Prostate gland (tissue), 2 donors: Measurements from ENCODE around the gene CXCR2. TPM values are rescaled to one million over a fixed set of nuclear protein-coding genes. Genes with fewer than 3 reads are reported as not detected.

Experiments used
- DNase-seq: peaks from one replicate; pipeline ENCODE4 v3.0.0-alpha.2; 2019; ENCODE audit warnings: low spot score
- H3K27ac ChIP-seq, 2 donors: fragments of 200-600 bp; sonication (generic); 2 replicates each; pipeline ENCODE4 v1.5.1; 2017 to 2019
- H3K27me3 ChIP-seq: fragments of 200-600 bp; sonication (generic); replicated peaks from 2 replicates; pipeline ENCODE4 v1.5.1; 2019; ENCODE audit not compliant: insufficient read depth
- H3K36me3 ChIP-seq, 2 donors: fragments of 200-600 bp; sonication (generic); 1 replicate in 1 of 2; 2 replicates in 1 of 2; pipeline versions ENCODE4 v1.5.1 to v1.8.1; 2017 to 2019
- H3K4me1 ChIP-seq: fragments of 200-600 bp; sonication (generic); replicated peaks from 2 replicates; pipeline ENCODE4 v1.5.1; 2019
- H3K4me3 ChIP-seq, 2 donors: fragments of 200-600 bp; sonication (generic); 2 replicates each; pipeline ENCODE4 v1.5.1; 2017 to 2019
- H3K9me3 ChIP-seq: fragments of 200-600 bp; sonication (generic); 2 replicates; pipeline ENCODE4 v1.5.1; 2017
- POLR2A ChIP-seq: fragments of 450-650 bp; IDR thresholded peaks from one replicate; pipeline ENCODE4 v1.6.1; 2016; ENCODE audit warnings: antibody characterized with exemption, mild to moderate bottlenecking
- POLR2AphosphoS5 ChIP-seq: sonication (generic); formaldehyde crosslinking; IDR thresholded peaks from one replicate; pipeline ENCODE4 v1.6.1; 2017; ENCODE audit warnings: antibody characterized with exemption
- whole genome bisulfite sequencing: methylation state at CpG from one replicate; pipeline ENCODE4 v1.1.5; 2018; 5-methylcytosine and 5-hydroxymethylcytosine counted together
- intact Hi-C: fragments of 100-400 bp; cut with DNase I; formaldehyde crosslinking; loops from one replicate; pipeline ENCODE4 v1.14.2; 2022
- total RNA-seq, 2 donors: library from RNA; depleted of rRNA; stranded (reverse); fragments of >200 nt; gene quantifications; one replicate each; pipeline ENCODE4 v1.1.0, GENCODE V29; 2016
- TF ChIP-seq, protein P1 (sequence below), 4 experiments: fragments of 200-600 bp in 2 of 4; fragments of 450-650 bp in 2 of 4; sonication (generic) in 2 of 4; IDR thresholded peaks; 1 replicate in 3 of 4; 2 replicates in 1 of 4; pipeline ENCODE4 v1.5.1; 2016 to 2019; ENCODE audit warnings: antibody characterized with exemption in 4 of 4, mild to moderate bottlenecking in 2 of 4, moderate library complexity in 2 of 4

Gene CXCR2
- total RNA-seq, 2 donors from 2014 or later = 3.0 TPM; not detected in 1

DNA sequence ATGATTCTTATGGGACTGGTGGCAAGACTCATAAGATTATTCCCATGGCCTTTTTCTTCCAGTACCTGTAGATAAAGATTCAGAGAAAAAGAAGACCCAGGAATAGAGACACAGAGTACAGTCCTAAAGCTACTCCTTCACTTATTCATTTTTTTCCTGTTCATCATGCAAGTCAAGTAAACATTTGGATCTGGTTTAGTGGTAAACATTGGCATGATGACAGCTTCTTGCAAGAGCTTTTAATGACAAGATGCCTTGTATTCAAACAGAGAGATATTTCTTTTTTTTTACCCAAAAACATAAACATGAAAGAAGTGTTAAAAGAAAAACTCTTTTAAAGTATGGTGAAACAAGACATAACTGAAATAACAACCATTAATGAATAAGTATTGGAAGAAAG, 20.2 kb downstream of the CXCR2 start:
- Histone ChIP-seq H3K27me3 (no peaks in the 10 kb centered on the region), H3K4me1 (no peaks in the 10 kb centered on the region), H3K36me3 (no peaks in the 10 kb centered on the region), H3K27ac (no peak overlapping the region), H3K9me3 (no peaks in the 10 kb centered on the region), H3K4me3 (no peak overlapping the region)
- intact Hi-C loops = no loop called here
- TF ChIP-seq, protein P1, sequence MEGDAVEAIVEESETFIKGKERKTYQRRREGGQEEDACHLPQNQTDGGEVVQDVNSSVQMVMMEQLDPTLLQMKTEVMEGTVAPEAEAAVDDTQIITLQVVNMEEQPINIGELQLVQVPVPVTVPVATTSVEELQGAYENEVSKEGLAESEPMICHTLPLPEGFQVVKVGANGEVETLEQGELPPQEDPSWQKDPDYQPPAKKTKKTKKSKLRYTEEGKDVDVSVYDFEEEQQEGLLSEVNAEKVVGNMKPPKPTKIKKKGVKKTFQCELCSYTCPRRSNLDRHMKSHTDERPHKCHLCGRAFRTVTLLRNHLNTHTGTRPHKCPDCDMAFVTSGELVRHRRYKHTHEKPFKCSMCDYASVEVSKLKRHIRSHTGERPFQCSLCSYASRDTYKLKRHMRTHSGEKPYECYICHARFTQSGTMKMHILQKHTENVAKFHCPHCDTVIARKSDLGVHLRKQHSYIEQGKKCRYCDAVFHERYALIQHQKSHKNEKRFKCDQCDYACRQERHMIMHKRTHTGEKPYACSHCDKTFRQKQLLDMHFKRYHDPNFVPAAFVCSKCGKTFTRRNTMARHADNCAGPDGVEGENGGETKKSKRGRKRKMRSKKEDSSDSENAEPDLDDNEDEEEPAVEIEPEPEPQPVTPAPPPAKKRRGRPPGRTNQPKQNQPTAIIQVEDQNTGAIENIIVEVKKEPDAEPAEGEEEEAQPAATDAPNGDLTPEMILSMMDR (IDR thresholded peaks at IDR 0.05) = no peak
- TF ChIP-seq POLR2A (no peak), POLR2AphosphoS5 (no peak)
- no peak for DNase-seq

DNA sequence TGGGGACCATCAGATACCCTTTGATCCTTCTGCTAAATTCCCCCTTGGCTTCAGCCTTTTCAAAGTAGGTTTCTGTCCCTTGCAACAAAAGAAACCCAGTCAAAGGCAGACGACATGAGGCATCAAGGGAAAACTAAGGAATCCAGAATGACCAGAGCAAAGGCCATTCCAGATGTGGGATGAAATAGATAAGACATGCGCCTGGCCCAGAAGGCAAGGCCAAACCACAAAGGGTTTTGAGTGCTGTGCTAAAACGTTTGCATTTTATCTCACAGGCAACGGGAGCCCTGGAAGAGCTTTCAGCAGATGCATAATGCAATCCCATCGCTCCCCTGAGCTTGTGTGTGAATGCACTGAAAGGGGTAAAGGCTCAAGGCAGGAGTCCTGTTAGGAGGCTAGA, 23.3 kb downstream of the CXCR2 start:
- TF ChIP-seq, protein P1 (IDR thresholded peaks at IDR 0.05) = no peak
- TF ChIP-seq POLR2AphosphoS5 (no peak), POLR2A (no peak)
- Histone ChIP-seq H3K9me3 (no peaks in the 10 kb centered on the region), H3K4me1 (no peaks in the 10 kb centered on the region), H3K27ac (no peak overlapping the region), H3K36me3 (no peaks in the 10 kb centered on the region), H3K4me3 (no peak overlapping the region), H3K27me3 (no peaks in the 10 kb centered on the region)
- intact Hi-C loops = no loop called here
- DNase-seq = no peak
- 75% methylated on average over 5 of the region's 5 CpGs for WGBS

DNA sequence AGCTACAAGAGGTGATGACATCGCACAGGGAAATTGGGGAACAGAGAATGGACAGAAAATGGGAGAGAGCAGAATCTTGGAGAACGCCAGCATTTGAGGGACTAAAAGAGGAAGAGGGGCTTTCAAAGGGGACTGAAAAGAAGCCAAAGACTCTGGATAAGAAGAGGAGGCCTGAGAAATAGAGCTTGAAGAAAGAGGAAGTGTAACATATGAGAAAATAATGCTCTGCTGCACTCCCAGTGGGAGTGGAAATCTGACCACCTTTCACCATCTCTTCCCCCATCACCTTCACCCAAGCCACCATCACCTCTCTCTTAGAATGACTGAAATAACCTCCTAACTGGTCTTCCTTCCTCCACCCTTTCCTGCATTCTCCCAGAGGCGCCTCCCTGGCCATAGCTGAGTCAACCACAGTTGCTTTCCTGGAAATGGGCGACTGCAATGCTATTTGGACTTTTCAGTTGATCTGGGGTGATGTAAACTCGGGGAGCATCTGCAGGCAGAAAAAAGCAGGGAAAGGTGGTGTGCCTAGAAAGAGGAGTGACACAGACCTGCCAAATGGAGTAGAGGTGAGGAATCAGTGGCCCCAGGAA, 24.1 kb downstream of the CXCR2 start:
- intact Hi-C loops = no loop called here
- 88% methylated on average over 5 of the region's 5 CpGs for WGBS
- Histone ChIP-seq H3K9me3 (no peaks in the 10 kb centered on the region), H3K27ac (no peak overlapping the region), H3K36me3 (no peaks in the 10 kb centered on the region), H3K27me3 (no peaks in the 10 kb centered on the region), H3K4me3 (no peak overlapping the region), H3K4me1 (no peaks in the 10 kb centered on the region)
- TF ChIP-seq POLR2A (no peak), POLR2AphosphoS5 (no peak)
- TF ChIP-seq, protein P1 (IDR thresholded peaks at IDR 0.05) = no peak
- DNase-seq = no peak

DNA sequence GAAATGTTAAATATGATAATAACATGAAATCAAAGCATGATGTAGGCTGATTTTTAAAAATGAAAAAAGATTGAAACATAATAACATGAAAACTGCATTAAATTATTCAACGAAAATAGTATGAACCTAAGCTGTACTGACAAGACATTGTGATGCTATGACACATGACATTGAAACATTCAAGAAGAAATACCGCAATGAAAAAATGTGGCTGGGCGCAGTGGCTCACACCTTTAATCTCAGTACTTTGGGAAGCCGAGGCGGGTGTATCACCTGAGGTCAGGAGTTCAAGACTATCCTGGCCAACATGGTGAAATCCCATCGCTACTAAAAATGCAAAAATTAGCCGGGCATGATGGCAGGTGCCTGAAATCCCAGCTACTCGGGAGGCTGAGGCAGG, 26.3 kb downstream of the CXCR2 start:
- no peak for DNase-seq
- 93% methylated on average over 8 of the region's 8 CpGs for WGBS
- intact Hi-C loops = no loop called here
- Histone ChIP-seq H3K4me3 (no peak overlapping the region), H3K36me3 (no peaks in the 10 kb centered on the region), H3K9me3 (no peaks in the 10 kb centered on the region), H3K4me1 (no peaks in the 10 kb centered on the region), H3K27ac (no peak overlapping the region), H3K27me3 (no peaks in the 10 kb centered on the region)
- TF ChIP-seq, protein P1 (IDR thresholded peaks at IDR 0.05) = no peak
- TF ChIP-seq POLR2A = no peak
- no peak for TF ChIP-seq POLR2AphosphoS5

DNA sequence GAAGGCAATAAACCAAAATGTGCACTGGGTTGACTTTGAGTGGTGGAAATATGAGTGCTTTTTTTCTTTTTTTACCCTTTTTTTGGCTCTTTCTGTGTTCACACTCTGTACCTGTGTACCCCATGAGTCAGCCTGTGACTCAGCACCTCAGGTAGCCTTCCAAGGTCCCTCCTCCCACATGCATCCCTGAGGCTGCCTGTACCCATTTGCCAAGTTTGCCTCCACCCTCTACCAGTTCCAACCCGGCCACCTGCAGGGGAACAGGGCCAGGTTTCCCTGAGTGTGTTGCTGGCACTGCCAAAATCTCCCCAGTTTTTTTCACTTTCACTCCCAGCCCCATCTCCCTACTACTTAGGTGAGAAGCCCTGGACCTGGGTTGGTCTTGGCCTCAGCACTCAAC, 26.9 kb downstream of the CXCR2 start:
- Histone ChIP-seq H3K9me3 (no peaks in the 10 kb centered on the region), H3K4me1 (no peaks in the 10 kb centered on the region), H3K27me3 (no peaks in the 10 kb centered on the region), H3K27ac (no peak overlapping the region), H3K4me3 (no peak overlapping the region), H3K36me3 (no peaks in the 10 kb centered on the region)
- intact Hi-C loops = no loop called here
- peak; percentile 16 for TF ChIP-seq POLR2AphosphoS5
- no peak for TF ChIP-seq POLR2A
- DNase-seq = peak; percentile 39
- WGBS = 46% methylated on average over 1 of the region's 1 CpG
